PFSK-1 (cell line): ENCODE measurements around the gene RETREG2.

ENCODE experiments used
- FOXP2 ChIP-seq: optimal IDR thresholded peaks from 2 replicates; pipeline ENCODE3; 2011; ENCODE audit warnings: borderline replicate concordance, control low read depth, inconsistent platforms; ENCODE audit not compliant: insufficient read depth; ENCODE audit errors: extremely low read length, extremely low read depth
- POLR2AphosphoS5 ChIP-seq: IDR thresholded peaks from 2 replicates; pipeline ENCODE4 v1.6.1; 2012; ENCODE audit warnings: low read depth, mild to moderate bottlenecking, control low read depth, low read length, moderate library complexity
- SIN3A ChIP-seq: IDR thresholded peaks from 2 replicates; pipeline ENCODE4 v1.6.1; 2012; ENCODE audit warnings: mild to moderate bottlenecking, low read length, moderate library complexity, borderline replicate concordance; ENCODE audit not compliant: insufficient read depth
- TAF1 ChIP-seq: IDR thresholded peaks from 2 replicates; pipeline ENCODE4 v1.6.1; 2012; ENCODE audit warnings: low read length, control low read depth, borderline replicate concordance; ENCODE audit not compliant: insufficient read depth
- TF ChIP-seq, protein P1 (sequence below), 2 experiments: IDR thresholded peaks; 2 replicates each; pipeline versions ENCODE4 v1.6.1 to v1.8.0; 2011 to 2012; ENCODE audit warnings: low read depth in 2 of 2, low read length in 2 of 2, control low read depth in 1 of 2, inconsistent platforms in 1 of 2, mild to moderate bottlenecking in 1 of 2, moderate library complexity in 1 of 2; ENCODE audit not compliant: insufficient read depth in 1 of 2

The RETREG2 gene

DNA sequence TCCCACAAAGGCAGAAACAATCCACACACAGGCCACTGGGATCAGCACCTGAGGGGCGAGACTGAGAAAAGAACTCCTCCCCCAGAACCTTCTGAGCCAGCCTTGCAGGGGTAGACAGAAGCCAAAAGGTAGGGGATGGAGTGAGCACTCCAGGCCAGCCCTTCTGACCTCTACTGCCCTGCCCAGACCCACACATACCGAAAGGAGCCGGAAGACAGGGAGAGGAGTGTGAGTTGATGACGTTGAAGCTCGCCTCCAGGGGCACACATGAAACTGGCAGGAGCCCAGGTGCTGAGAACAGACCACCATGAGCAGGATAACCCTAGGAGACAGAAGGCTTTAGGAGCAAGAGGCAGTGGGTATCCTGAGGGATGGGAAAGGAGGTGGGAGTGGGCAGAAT, 10.1 kb upstream of the RETREG2 start:
- no peak for TF ChIP-seq POLR2AphosphoS5
- no peak for TF ChIP-seq SIN3A
- TF ChIP-seq, protein P1, sequence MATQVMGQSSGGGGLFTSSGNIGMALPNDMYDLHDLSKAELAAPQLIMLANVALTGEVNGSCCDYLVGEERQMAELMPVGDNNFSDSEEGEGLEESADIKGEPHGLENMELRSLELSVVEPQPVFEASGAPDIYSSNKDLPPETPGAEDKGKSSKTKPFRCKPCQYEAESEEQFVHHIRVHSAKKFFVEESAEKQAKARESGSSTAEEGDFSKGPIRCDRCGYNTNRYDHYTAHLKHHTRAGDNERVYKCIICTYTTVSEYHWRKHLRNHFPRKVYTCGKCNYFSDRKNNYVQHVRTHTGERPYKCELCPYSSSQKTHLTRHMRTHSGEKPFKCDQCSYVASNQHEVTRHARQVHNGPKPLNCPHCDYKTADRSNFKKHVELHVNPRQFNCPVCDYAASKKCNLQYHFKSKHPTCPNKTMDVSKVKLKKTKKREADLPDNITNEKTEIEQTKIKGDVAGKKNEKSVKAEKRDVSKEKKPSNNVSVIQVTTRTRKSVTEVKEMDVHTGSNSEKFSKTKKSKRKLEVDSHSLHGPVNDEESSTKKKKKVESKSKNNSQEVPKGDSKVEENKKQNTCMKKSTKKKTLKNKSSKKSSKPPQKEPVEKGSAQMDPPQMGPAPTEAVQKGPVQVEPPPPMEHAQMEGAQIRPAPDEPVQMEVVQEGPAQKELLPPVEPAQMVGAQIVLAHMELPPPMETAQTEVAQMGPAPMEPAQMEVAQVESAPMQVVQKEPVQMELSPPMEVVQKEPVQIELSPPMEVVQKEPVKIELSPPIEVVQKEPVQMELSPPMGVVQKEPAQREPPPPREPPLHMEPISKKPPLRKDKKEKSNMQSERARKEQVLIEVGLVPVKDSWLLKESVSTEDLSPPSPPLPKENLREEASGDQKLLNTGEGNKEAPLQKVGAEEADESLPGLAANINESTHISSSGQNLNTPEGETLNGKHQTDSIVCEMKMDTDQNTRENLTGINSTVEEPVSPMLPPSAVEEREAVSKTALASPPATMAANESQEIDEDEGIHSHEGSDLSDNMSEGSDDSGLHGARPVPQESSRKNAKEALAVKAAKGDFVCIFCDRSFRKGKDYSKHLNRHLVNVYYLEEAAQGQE (IDR thresholded peaks at IDR 0.05; ENCODE audit: insufficient read depth in 1 of 2, low read depth in 2 of 2, low read length in 2 of 2), result no peak
- no peak for TF ChIP-seq FOXP2
- TF ChIP-seq TAF1, result no peak

DNA sequence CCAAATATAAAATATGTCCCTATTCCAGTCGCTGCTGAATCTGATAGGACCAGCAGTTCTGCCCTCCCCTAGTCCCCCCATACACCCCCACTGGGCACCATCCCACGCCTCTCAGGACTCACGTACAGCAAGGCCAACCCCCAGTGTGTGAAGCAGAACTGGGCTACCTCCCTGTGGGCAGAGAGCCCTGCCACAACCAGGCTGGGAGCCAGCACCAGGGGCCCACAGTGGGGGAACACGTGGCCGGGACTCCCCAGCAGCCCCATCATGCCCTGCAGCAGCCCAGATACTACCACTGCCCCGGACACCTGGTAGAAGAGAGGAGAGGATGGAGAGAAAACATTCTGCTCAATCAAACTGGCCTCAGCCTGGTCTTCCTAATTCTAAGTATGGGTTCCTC, 9.5 kb upstream of the RETREG2 start:
- TF ChIP-seq POLR2AphosphoS5 (no peak), SIN3A (no peak), TAF1 (no peak), FOXP2 (no peak)
- TF ChIP-seq, protein P1 (IDR thresholded peaks at IDR 0.05; ENCODE audit: insufficient read depth in 1 of 2, low read depth in 2 of 2, low read length in 2 of 2), result no peak

DNA sequence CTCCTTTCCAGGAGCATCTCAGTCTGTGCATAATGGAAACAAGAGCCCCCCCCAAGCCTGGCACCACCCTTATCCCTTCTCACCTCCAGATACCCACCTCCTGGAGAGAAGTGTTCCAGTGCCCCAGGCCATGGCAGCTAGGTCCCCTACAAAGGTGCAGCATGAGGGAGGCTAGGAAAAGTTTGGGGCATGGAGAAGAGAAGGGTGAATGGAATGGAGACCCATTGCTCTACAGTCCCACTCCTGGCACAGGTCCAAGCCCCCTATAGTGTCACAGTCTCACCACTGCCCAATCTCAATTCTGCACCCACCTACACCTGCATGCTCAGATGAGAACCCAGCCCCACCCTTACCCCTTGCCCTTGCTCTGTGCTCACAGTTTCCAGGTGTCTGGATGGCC, 9.1 kb upstream of the RETREG2 start:
- no peak for TF ChIP-seq TAF1
- TF ChIP-seq, protein P1 (IDR thresholded peaks at IDR 0.05; ENCODE audit: insufficient read depth in 1 of 2, low read depth in 2 of 2, low read length in 2 of 2), result no peak
- no peak for TF ChIP-seq POLR2AphosphoS5
- no peak for TF ChIP-seq SIN3A
- TF ChIP-seq FOXP2, result no peak

DNA sequence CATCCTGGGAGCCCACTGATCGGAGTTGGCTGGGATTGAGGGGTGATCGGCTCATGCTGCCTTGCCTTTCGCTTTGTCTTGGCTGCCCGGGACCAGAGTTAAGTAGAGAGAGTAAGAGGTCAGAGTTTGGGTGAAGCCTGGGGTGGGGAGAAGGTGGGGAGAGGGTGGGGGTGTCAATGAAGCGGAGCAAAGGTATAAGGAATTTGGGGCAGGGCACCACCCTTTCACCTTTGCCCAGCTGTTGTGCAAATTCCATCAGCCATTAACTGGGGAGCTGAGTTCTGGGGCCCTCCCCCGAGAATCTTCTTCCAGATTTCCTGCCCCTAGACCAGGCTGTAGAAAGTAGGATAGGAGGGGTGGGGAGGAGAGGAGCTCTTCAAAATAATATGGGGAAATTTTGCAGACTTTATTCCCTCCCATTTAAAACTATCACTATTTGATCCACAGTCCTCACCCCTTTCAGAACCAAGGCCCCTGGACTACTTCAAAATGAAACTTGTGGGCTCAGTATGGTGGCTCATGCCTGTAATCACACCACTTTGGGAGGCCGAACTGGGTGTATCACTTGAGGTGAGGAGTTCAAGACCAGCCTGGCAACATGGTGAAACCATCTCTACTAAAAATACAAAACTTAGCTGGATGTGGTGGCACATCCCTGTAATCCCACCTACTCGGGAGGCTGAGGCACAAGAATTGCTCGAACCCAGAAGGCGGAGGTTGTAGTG, 8.0 kb upstream of the RETREG2 start, which contains the start of gene SLC23A3:
TSS of gene SLC23A3 (minus strand) at position 100 of the 725 bp plus-strand sequence. CDS start at position 55, 45 bp downstream.
- no peak for TF ChIP-seq FOXP2
- TF ChIP-seq TAF1, result no peak
- no peak for TF ChIP-seq SIN3A
- TF ChIP-seq POLR2AphosphoS5, result no peak

DNA sequence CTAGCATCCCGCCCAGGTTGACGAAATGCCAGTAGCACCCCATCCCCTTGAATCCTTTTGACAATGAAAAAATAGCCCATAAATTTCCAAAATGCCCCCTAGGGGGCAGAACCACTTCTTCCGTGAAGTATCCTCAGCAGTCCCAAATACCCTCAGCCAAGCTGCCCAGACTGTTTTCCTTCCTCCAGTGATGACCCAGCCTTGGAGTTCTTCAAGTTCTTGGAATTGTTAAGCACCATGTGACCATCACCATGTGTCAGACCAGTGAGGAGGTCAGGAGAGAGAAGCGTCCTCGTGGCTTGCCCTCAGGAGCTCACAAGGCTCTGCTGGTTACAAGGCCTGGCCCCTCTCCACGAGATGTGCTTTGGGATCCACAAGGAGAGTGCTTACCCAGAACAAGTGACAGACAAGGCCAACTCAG, 6.8 kb upstream of the RETREG2 start:
- TF ChIP-seq TAF1, result no peak
- TF ChIP-seq, protein P1 (IDR thresholded peaks at IDR 0.05; ENCODE audit: insufficient read depth in 1 of 2, low read depth in 2 of 2, low read length in 2 of 2), result no peak
- TF ChIP-seq FOXP2, result no peak
- TF ChIP-seq POLR2AphosphoS5, result no peak
- no peak for TF ChIP-seq SIN3A
